ENCODE data around the gene IFNL3. TPM values are rescaled to one million over a fixed set of nuclear protein-coding genes. Genes with fewer than 3 reads are reported as not detected.
A peak's percentile ranks its signal among the peaks of the same experiment; 100 is the strongest.
"Not testable (repeated sequence)": the region's sequence is repeated elsewhere in the genome, so short reads cannot be mapped to it uniquely, and the experiment has no call there.

Gene IFNL3
- total and polyA plus RNA-seq, 9 of the 15 experiments (the other 6 are each of a cell fraction or from before 2014, with no cell fraction given), result not detected

GRCh38 chr19:39243741-39244140 is 1.1 kb downstream of the IFNL3 start:
- FAIRE-seq; H3K27me3 ChIP-seq (ENCODE audit: control insufficient read depth in 2 of 2, insufficient read depth in 2 of 2, low read length in 2 of 2); ATAC-seq; H3K4me3 ChIP-seq; H3K4me2 ChIP-seq (ENCODE audit: insufficient read depth, low read length); H2AFZ ChIP-seq (ENCODE audit: low read depth, low read length); BruUV-seq (replicated peaks); in situ Hi-C loops (cut with MboI); DNase-seq (ENCODE audit: extremely low read depth in 1 of 4, low spot score in 3 of 4); H3K27ac ChIP-seq (ENCODE audit: extremely low read depth, low read depth, low read length); H3K79me2 ChIP-seq (ENCODE audit: control insufficient read depth, insufficient read depth, low read length); POLR2A ChIA-PET; H3K36me3 ChIP-seq (ENCODE audit: control insufficient read depth, insufficient read depth, low read length); H3K9me3 ChIP-seq (replicated peaks; ENCODE audit: control insufficient read depth, insufficient read depth, low read depth, low read length); H3K9ac ChIP-seq (ENCODE audit: insufficient read depth in 1 of 2, low read depth in 2 of 2, low read length in 2 of 2); H3K9me1 ChIP-seq (ENCODE audit: control insufficient read depth, insufficient read depth, low read length); CTCF ChIA-PET (ENCODE audit: low intra/inter-chr PET ratio); intact Hi-C loops (cut with micrococcal nuclease); H4K20me1 ChIP-seq (replicated peaks; ENCODE audit: control insufficient read depth, insufficient read depth, low read length): not testable (repeated sequence)
- 19% methylated on average over 6 of the region's 13 CpGs for WGBS (ENCODE audit: insufficient coverage, low coverage, missing lambda C conversion rate)
- H3K4me1 ChIP-seq (replicated peaks in 1 of 2; ENCODE audit: control insufficient read depth in 2 of 2, insufficient read depth in 2 of 2, low read length in 2 of 2), result peaks cover 0 to 21% of the 10 kb centered on the region in 2 experiments; a peak in 2 of 5 replicates

GRCh38 chr19:39240421-39240820 is 4.4 kb downstream of the IFNL3 start:
- H3K9ac ChIP-seq (ENCODE audit: insufficient read depth in 1 of 2, low read depth in 2 of 2, low read length in 2 of 2), result no peak overlapping the region
- no peaks in the 10 kb centered on the region for H3K36me3 ChIP-seq (ENCODE audit: control insufficient read depth, insufficient read depth, low read length)
- in situ Hi-C loops (cut with MboI), result no loop called here
- no peaks in the 10 kb centered on the region for H3K79me2 ChIP-seq (ENCODE audit: control insufficient read depth, insufficient read depth, low read length)
- H3K27me3 ChIP-seq (ENCODE audit: control insufficient read depth in 2 of 2, insufficient read depth in 2 of 2, low read length in 2 of 2), result no peaks in the 10 kb centered on the region
- 51% methylated on average over 7 of the region's 7 CpGs for WGBS (ENCODE audit: insufficient coverage, low coverage, missing lambda C conversion rate)
- H3K4me3 ChIP-seq, result no peak overlapping the region
- H4K20me1 ChIP-seq (replicated peaks; ENCODE audit: control insufficient read depth, insufficient read depth, low read length), result no peaks in the 10 kb centered on the region
- ChIA-PET CTCF (ENCODE audit: low intra/inter-chr PET ratio) (no interaction called here), POLR2A (no interaction called here)
- no peak overlapping the region for H3K27ac ChIP-seq (ENCODE audit: extremely low read depth, low read depth, low read length)
- H3K9me3 ChIP-seq (replicated peaks; ENCODE audit: control insufficient read depth, insufficient read depth, low read depth, low read length), result no peaks in the 10 kb centered on the region
- 0 out of 2 replicates have a peak, but pooled peaks have one; percentile 44 for TF ChIP-seq CEBPG (CRISPR knock-in tag; IDR thresholded peaks at IDR 0.05)
- no peak for TF ChIP-seq CEBPG (tag; conservative IDR thresholded peaks at IDR 0.05 in 1 of 2, IDR thresholded peaks at IDR 0.05 in 1 of 2)
- TF ChIP-seq CEBPB (tag; IDR thresholded peaks at IDR 0.05), result peak; percentile 71
- TF ChIP-seq ZHX1 (conservative IDR thresholded peaks at IDR 0.05; ENCODE audit: low read length), result no peak
- TF ChIP-seq GABPB2 (CRISPR knock-in tag; conservative IDR thresholded peaks at IDR 0.05), result no peak
- no peak for TF ChIP-seq USF2 (CRISPR knock-in tag; IDR thresholded peaks at IDR 0.05)
- TF ChIP-seq ZNF24 (IDR thresholded peaks at IDR 0.05), result no peak
- intact Hi-C loops (cut with micrococcal nuclease), result no loop called here
- no peak overlapping the region for H2AFZ ChIP-seq (ENCODE audit: low read depth, low read length)
- H3K9me1 ChIP-seq (ENCODE audit: control insufficient read depth, insufficient read depth, low read length), result no peaks in the 10 kb centered on the region
- ATAC-seq (no peak), FAIRE-seq (no peak), DNase-seq (ENCODE audit: extremely low read depth in 1 of 4, low spot score in 3 of 4) (no peak)
- no TSS peak for BruUV-seq (replicated peaks)
- peaks cover 0 to 8% of the 10 kb centered on the region in 2 experiments; a peak in 3 of 5 replicates for H3K4me1 ChIP-seq (replicated peaks in 1 of 2; ENCODE audit: control insufficient read depth in 2 of 2, insufficient read depth in 2 of 2, low read length in 2 of 2)
- no peak overlapping the region for H3K4me2 ChIP-seq (ENCODE audit: insufficient read depth, low read length)
